HEK293 (cell line): Measurements from ENCODE around the gene MND1.

Source experiments
- CTCF ChIA-PET: fragments of 350-600 bp; formaldehyde crosslinking; extraction: SDS; loops from one replicate; lab custom pipeline; 2021; ENCODE audit warnings: antibody characterized with exemption; lab: Yijun Ruan, JAX
- POLR2A ChIA-PET: fragments of 300-600 bp; formaldehyde crosslinking; extraction: SDS; loops from one replicate; lab custom pipeline; 2020; ENCODE audit warnings: antibody characterized with exemption, inconsistent platforms; lab: Yijun Ruan, JAX
- H3K27ac ChIP-seq: fragments of 200-500 bp; sonication (Bioruptor generic); 2 replicates; pipeline ENCODE4 v1.5.1; 2014; ENCODE audit warnings: low read depth, low read length, control low read depth, inconsistent platforms; ENCODE audit errors: extremely low read depth
- H3K36me3 ChIP-seq, 2 experiments: fragments of 200-500 bp in 1 of 2; sonication (Bioruptor generic) in 1 of 2; 1 replicate in 1 of 2; 2 replicates in 1 of 2; pipeline ENCODE4 v1.5.1; 2014 to 2017; ENCODE audit warnings: inconsistent platforms in 2 of 2, low read length in 2 of 2; ENCODE audit not compliant: control insufficient read depth in 2 of 2, insufficient read depth in 1 of 2
- H3K4me1 ChIP-seq: fragments of 200-500 bp; sonication (Bioruptor generic); 2 replicates; pipeline ENCODE4 v1.5.1; 2014; ENCODE audit warnings: mild to moderate bottlenecking, low read length, inconsistent platforms; ENCODE audit not compliant: control insufficient read depth, insufficient read depth
- H3K4me3 ChIP-seq: 2 replicates; pipeline ENCODE4 v1.5.1; 2011; ENCODE audit warnings: low read depth, mild to moderate bottlenecking, control low read depth, low read length, moderate library complexity
- H3K9me3 ChIP-seq: fragments of 200-500 bp; sonication (Bioruptor generic); 2 replicates; pipeline ENCODE4 v1.5.1; 2014; ENCODE audit warnings: low read depth, low read length, inconsistent platforms; ENCODE audit not compliant: control insufficient read depth, insufficient read depth
- GLI2 ChIP-seq: fragments of 450-650 bp; formaldehyde crosslinking; IDR thresholded peaks from 2 replicates; pipeline ENCODE4; 2017; ENCODE audit warnings: missing biosample characterization, missing genetic modification characterization, low read depth, borderline replicate concordance
- GLIS1 ChIP-seq: fragments of 450-650 bp; formaldehyde crosslinking; IDR thresholded peaks from 2 replicates; pipeline ENCODE4 v1.5.1; 2016; ENCODE audit warnings: missing biosample characterization, missing genetic modification characterization
- KLF8 ChIP-seq: fragments of 450-650 bp; formaldehyde crosslinking; IDR thresholded peaks from 2 replicates; pipeline ENCODE4 v1.5.1; 2016; ENCODE audit warnings: missing biosample characterization, missing genetic modification characterization
- KLF9 ChIP-seq: fragments of 450-650 bp; formaldehyde crosslinking; IDR thresholded peaks from 2 replicates; pipeline ENCODE4 v1.5.1; 2016; ENCODE audit warnings: missing biosample characterization, missing genetic modification characterization, low read depth
- PRDM1 ChIP-seq: fragments of 450-650 bp; formaldehyde crosslinking; IDR thresholded peaks from 2 replicates; pipeline ENCODE4; 2016; ENCODE audit warnings: missing biosample characterization, missing genetic modification characterization
- RBAK ChIP-seq: fragments of 450-650 bp; formaldehyde crosslinking; IDR thresholded peaks from 2 replicates; pipeline ENCODE4 v1.5.1; 2016; ENCODE audit warnings: missing biosample characterization, missing genetic modification characterization
- ZBTB10 ChIP-seq: fragments of 450-650 bp; formaldehyde crosslinking; IDR thresholded peaks from 2 replicates; pipeline ENCODE4 v1.5.1; 2016; ENCODE audit warnings: missing biosample characterization, missing genetic modification characterization
- ZFHX2 ChIP-seq: fragments of 450-650 bp; formaldehyde crosslinking; conservative IDR thresholded peaks from 2 replicates; pipeline ENCODE4 v1.5.1; 2016; ENCODE audit warnings: missing biosample characterization, missing genetic modification characterization
- ZNF132 ChIP-seq: fragments of 450-650 bp; formaldehyde crosslinking; IDR thresholded peaks from 2 replicates; pipeline ENCODE4 v1.5.1; 2017; ENCODE audit warnings: missing biosample characterization, missing genetic modification characterization, borderline replicate concordance
- ZNF202 ChIP-seq: fragments of 450-650 bp; formaldehyde crosslinking; IDR thresholded peaks from 2 replicates; pipeline ENCODE4 v1.5.1; 2016; ENCODE audit warnings: missing biosample characterization, missing genetic modification characterization, borderline replicate concordance
- ZNF214 ChIP-seq: fragments of 450-650 bp; formaldehyde crosslinking; IDR thresholded peaks from 2 replicates; pipeline ENCODE4 v1.5.1; 2017; ENCODE audit warnings: missing biosample characterization, mild to moderate bottlenecking, missing genetic modification characterization, borderline replicate concordance
- ZNF248 ChIP-seq: fragments of 450-650 bp; formaldehyde crosslinking; IDR thresholded peaks from 2 replicates; pipeline ENCODE4 v1.5.1; 2017; ENCODE audit warnings: missing biosample characterization, missing genetic modification characterization
- ZNF335 ChIP-seq: fragments of 450-650 bp; formaldehyde crosslinking; conservative IDR thresholded peaks from 2 replicates; pipeline ENCODE4 v1.5.1; 2016; ENCODE audit warnings: missing biosample characterization, missing genetic modification characterization
- ZNF416 ChIP-seq: fragments of 450-650 bp; formaldehyde crosslinking; IDR thresholded peaks from 2 replicates; pipeline ENCODE4 v1.5.1; 2016; ENCODE audit warnings: missing biosample characterization, missing genetic modification characterization
- ZNF449 ChIP-seq: fragments of 450-650 bp; formaldehyde crosslinking; IDR thresholded peaks from 2 replicates; pipeline ENCODE4 v1.5.1; 2017; ENCODE audit warnings: missing biosample characterization, mild to moderate bottlenecking, missing genetic modification characterization, moderate library complexity
- ZNF692 ChIP-seq: fragments of 450-650 bp; formaldehyde crosslinking; IDR thresholded peaks from 2 replicates; pipeline ENCODE4 v1.5.1; 2016; ENCODE audit warnings: missing biosample characterization, missing genetic modification characterization
- ZSCAN18 ChIP-seq: fragments of 450-650 bp; formaldehyde crosslinking; IDR thresholded peaks from 2 replicates; pipeline ENCODE4 v1.5.1; 2016; ENCODE audit warnings: missing biosample characterization, missing genetic modification characterization

Gene MND1

GRCh38 chr4:153325558-153325957, 18.9 kb upstream of the MND1 start:
- CTCF ChIA-PET, result interaction anchor here (0.8 to 2.1 kb wide), 2 partner anchors 19 to 57 kb away, joined by 3 to 7 read pairs; partner anchors contain the start of gene MND1
- peaks cover 4 to 28% of the 10 kb centered on the region in 2 experiments; a peak in 2 of 3 replicates for H3K36me3 ChIP-seq

GRCh38 chr4:153326513-153326912, 18.0 kb upstream of the MND1 start:
- ChIA-PET POLR2A (no interaction called here), CTCF (interaction anchor here (0.6 to 2.1 kb wide), 3 partner anchors 18 to 200 kb away, joined by 3 to 7 read pairs (median 3); partner anchors contain the start of gene MND1)
- H3K4me1 ChIP-seq, result no peaks in the 10 kb centered on the region
- H3K9me3 ChIP-seq, result no peaks in the 10 kb centered on the region
- H3K27ac ChIP-seq, result no peak overlapping the region
- no peak for TF ChIP-seq ZFHX2 (tag by site-specific recombination)
- no peak for TF ChIP-seq ZNF335 (tag by site-specific recombination)
- TF ChIP-seq ZBTB10, result no peak
- TF ChIP-seq ZNF248 (tag by site-specific recombination), result no peak
- no peak for TF ChIP-seq ZNF692 (tag by site-specific recombination)
- TF ChIP-seq ZNF214 (tag by site-specific recombination), result no peak
- no peak for TF ChIP-seq PRDM1 (tag by site-specific recombination)
- no peak for TF ChIP-seq ZNF449 (tag by site-specific recombination)
- no peak for TF ChIP-seq ZSCAN18 (tag by site-specific recombination)
- TF ChIP-seq ZNF202 (tag by site-specific recombination), result no peak
- TF ChIP-seq RBAK (tag by site-specific recombination), result no peak
- no peak overlapping the region for H3K4me3 ChIP-seq
- peaks cover 8 to 26% of the 10 kb centered on the region in 2 experiments; a peak in 2 of 3 replicates for H3K36me3 ChIP-seq

More at GRCh38 chr4:153325558-153325957, 18.9 kb upstream of the MND1 start:
- Histone ChIP-seq H3K9me3 (no peaks in the 10 kb centered on the region), H3K4me1 (no peaks in the 10 kb centered on the region), H3K27ac (no peak overlapping the region), H3K4me3 (no peak overlapping the region)
- TF ChIP-seq KLF8 (tag by site-specific recombination) (no peak), KLF9 (tag by site-specific recombination) (no peak), ZNF416 (tag by site-specific recombination) (no peak), ZNF132 (tag by site-specific recombination) (no peak), GLI2 (no peak), GLIS1 (tag by site-specific recombination) (no peak)
- POLR2A ChIA-PET, result no interaction called here
